BLaER1 (cell line): ENCODE results near the gene PWWP2B.

Experiments
- H3K27ac ChIP-seq: shearing (Covaris generic); formaldehyde crosslinking; 2 replicates; pipeline ENCODE4 v1.8.1; 2022
- H3K27me3 ChIP-seq: shearing (Covaris generic); formaldehyde crosslinking; 2 replicates; pipeline ENCODE4 v1.8.1; 2022
- H3K36me3 ChIP-seq: shearing (Covaris generic); formaldehyde crosslinking; 2 replicates; pipeline ENCODE4 v1.8.1; 2022
- H3K4me1 ChIP-seq: shearing (Covaris generic); formaldehyde crosslinking; 2 replicates; pipeline ENCODE4 v1.8.1; 2022
- H3K4me2 ChIP-seq: shearing (Covaris generic); formaldehyde crosslinking; 2 replicates; pipeline ENCODE4 v1.8.1; 2022
- H3K4me3 ChIP-seq: shearing (Covaris generic); formaldehyde crosslinking; 2 replicates; pipeline ENCODE4 v1.8.1; 2022
- H3K9ac ChIP-seq: shearing (Covaris generic); formaldehyde crosslinking; 2 replicates; pipeline ENCODE4 v1.8.1; 2022
- H3K9me3 ChIP-seq: shearing (Covaris generic); formaldehyde crosslinking; 2 replicates; pipeline ENCODE4 v1.8.1; 2022
- H4K20me1 ChIP-seq: shearing (Covaris generic); formaldehyde crosslinking; 2 replicates; pipeline ENCODE4 v1.8.1; 2022
- Cebpa-rat ChIP-seq: shearing (Covaris generic); IDR thresholded peaks from 2 replicates; pipeline ENCODE4 v1.8.1; 2022

The PWWP2B gene

DNA sequence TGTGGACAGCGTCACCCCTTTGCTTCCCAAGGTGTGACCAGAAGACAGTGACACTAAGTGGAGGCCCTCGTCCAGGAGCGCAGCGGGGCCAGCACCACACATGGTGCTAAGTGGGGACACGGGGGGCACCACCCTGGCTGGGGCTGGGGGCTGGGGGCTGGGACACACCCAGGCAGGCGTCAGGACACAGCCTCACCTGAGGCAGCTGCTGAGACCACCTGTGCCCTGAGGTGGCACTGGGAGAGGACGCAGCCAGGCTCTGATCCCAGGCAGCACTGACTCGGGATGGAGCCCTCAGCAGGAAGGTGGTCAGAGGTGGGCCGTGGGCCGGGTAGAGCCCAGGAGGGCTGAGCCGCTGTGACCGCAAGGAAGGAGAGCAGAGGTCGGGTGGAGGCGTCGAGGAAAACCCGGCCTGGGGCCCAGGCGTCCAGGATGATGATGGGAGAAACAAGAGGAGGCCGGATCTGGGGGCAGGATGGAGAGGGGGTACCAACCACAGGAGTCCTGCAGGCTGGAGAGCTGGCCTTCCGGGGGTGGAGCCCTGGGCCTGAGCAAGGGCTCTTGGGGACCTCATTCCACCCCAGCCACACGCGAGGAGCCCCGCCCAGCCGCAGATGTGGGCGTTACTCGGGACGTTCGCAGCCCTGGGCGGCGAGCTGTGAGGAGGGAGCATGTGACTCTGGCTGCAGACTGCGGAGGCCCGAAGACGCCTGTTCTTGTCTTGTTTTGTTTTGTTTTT lies 42.5 kb upstream of the PWWP2B start:
- Histone ChIP-seq H3K4me2 (peak overlapping the region; percentile 22; the same call in 1 of the 2 replicates), H3K27me3 (no peaks in the 10 kb centered on the region), H3K9me3 (no peaks in the 10 kb centered on the region), H4K20me1 (no peaks in the 10 kb centered on the region), H3K4me1 (peaks cover 32% of the 10 kb centered on the region; the same call in 1 of the 2 replicates), H3K36me3 (no peaks in the 10 kb centered on the region), H3K4me3 (no peak overlapping the region), H3K9ac (no peak overlapping the region), H3K27ac (no peak overlapping the region)
- TF ChIP-seq Cebpa-rat, result no peak

DNA sequence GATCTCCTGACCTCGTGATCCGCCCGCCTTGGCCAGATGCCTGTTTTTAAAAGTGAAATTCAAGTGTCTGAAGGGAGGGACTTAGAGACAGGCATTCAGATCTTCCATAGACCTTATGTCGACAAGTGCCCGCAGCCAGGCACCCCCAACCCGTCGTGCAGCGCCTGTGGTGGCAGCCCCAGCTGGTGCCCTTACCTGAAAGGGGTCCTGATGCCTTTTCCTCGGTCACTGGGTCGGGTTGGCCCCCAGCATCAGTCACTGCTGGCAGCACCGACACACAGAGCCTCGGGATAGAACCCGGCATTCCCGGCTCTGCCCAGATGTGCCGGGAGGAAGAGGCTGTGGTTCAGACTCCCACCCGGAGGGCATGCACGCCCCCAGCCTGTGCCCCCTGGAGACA lies 41.7 kb upstream of the PWWP2B start:
- no peaks in the 10 kb centered on the region for H3K9me3 ChIP-seq
- no peak overlapping the region for H3K9ac ChIP-seq
- no peak overlapping the region for H3K4me2 ChIP-seq
- no peaks in the 10 kb centered on the region for H3K36me3 ChIP-seq
- peaks cover 32% of the 10 kb centered on the region; the same call in 1 of the 2 replicates for H3K4me1 ChIP-seq
- no peak for TF ChIP-seq Cebpa-rat
- H3K27me3 ChIP-seq, result no peaks in the 10 kb centered on the region
- no peak overlapping the region for H3K27ac ChIP-seq
- H4K20me1 ChIP-seq, result no peaks in the 10 kb centered on the region
- H3K4me3 ChIP-seq, result no peak overlapping the region

DNA sequence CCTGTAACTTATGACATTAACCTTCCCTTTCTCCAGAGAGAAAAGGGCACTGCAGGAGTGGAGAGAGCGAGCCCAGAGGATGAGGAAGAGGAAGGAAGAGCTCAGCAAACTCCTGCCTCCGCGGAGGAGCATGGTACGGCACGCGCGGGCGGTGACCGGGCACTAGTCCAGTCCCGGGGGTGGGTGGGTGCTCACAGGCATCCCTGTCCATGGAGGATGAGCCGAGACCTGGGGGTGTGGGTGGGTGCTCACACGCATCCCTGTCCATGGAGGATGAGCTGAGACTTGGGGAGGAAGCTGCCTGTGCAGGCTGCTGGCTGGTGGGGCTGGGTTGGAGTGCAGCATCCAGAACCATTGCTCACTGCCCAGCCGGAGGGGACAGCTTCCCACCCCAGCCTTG lies 41.2 kb upstream of the PWWP2B start:
- Histone ChIP-seq H3K4me1 (peaks cover 32% of the 10 kb centered on the region; the same call in 1 of the 2 replicates), H4K20me1 (no peaks in the 10 kb centered on the region), H3K4me3 (no peak overlapping the region), H3K27me3 (no peaks in the 10 kb centered on the region), H3K36me3 (no peaks in the 10 kb centered on the region), H3K9me3 (no peaks in the 10 kb centered on the region), H3K9ac (no peak overlapping the region), H3K27ac (no peak overlapping the region), H3K4me2 (peak overlapping the region; percentile 5; the same call in 1 of the 2 replicates)
- no peak for TF ChIP-seq Cebpa-rat

DNA sequence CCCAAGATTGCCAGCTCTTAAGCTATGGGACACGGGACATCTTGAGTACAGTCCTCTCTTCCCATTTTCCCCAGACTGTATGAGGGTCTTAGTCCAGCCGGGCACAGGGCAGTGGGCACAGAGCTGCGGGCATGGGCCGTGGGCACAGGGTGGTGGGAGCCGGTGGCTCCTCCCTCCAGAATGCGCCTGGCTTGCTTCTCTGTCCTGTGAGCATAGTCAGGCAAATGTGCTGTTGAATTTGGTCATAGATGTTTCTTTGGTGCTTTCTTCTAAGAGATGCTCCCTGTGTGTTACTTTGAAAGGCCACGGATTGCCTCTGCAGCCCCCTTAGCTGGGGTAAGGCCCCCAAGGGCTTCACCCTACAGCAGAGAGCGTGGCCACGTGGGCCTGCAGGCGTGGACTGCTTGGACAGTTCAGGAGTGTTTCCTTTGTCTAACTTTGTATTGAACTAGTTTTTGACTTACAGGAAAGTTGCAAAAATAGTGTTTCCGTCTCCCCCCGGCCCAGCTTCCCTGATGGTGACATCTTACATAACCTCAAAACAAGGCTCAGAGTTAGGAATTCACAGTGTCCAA lies 40.3 kb upstream of the PWWP2B start:
- no peak overlapping the region for H3K27ac ChIP-seq
- H3K4me3 ChIP-seq, result no peak overlapping the region
- H3K36me3 ChIP-seq, result no peaks in the 10 kb centered on the region
- TF ChIP-seq Cebpa-rat, result no peak
- no peak overlapping the region for H3K4me2 ChIP-seq
- H3K4me1 ChIP-seq, result peaks cover 32% of the 10 kb centered on the region; the same call in 1 of the 2 replicates
- no peaks in the 10 kb centered on the region for H3K9me3 ChIP-seq
- H4K20me1 ChIP-seq, result no peaks in the 10 kb centered on the region
- no peak overlapping the region for H3K9ac ChIP-seq
- H3K27me3 ChIP-seq, result no peaks in the 10 kb centered on the region

DNA sequence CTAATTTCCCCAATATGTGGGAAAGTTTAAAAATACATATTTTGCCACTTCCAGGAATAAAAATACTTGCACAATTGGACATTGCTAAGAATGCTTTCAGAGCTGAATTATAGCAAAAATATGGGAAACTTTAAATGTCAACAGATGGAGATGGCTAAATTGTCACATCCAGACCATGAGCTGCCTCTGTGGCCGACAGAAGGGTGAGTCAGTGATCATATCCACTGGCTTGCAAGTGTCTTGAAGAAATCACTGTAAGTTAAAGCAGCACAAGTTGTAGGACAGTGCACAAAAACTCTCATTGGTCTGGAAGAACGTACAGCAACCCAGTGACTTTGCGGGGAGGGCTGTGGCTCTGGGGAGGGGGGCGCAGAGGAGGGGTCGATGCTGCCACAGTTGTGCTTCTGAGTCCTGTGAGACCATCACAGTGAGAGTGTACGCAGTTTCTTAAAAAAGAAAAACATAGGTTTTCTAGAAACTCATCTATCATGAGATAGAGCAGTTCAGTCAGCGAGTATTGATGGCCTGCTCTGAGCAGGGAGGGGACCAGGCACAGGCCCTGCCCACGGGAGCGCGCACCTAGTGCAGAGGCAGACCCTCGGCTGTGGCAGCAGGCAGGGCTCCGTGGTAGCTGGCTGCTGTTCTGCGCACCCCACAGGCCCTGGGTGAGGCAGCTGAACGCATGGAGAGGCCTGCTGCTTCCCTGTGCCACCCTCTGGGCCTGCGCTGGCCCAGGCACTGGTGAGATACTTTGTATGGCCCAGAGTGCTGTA lies 39.5 kb upstream of the PWWP2B start:
- Histone ChIP-seq H3K27me3 (no peaks in the 10 kb centered on the region), H3K4me1 (peaks cover 32% of the 10 kb centered on the region; the same call in 1 of the 2 replicates), H3K9ac (no peak overlapping the region), H3K4me3 (no peak overlapping the region), H3K27ac (no peak overlapping the region), H3K9me3 (no peaks in the 10 kb centered on the region), H4K20me1 (no peaks in the 10 kb centered on the region), H3K36me3 (no peaks in the 10 kb centered on the region), H3K4me2 (no peak overlapping the region)
- TF ChIP-seq Cebpa-rat, result no peak

DNA sequence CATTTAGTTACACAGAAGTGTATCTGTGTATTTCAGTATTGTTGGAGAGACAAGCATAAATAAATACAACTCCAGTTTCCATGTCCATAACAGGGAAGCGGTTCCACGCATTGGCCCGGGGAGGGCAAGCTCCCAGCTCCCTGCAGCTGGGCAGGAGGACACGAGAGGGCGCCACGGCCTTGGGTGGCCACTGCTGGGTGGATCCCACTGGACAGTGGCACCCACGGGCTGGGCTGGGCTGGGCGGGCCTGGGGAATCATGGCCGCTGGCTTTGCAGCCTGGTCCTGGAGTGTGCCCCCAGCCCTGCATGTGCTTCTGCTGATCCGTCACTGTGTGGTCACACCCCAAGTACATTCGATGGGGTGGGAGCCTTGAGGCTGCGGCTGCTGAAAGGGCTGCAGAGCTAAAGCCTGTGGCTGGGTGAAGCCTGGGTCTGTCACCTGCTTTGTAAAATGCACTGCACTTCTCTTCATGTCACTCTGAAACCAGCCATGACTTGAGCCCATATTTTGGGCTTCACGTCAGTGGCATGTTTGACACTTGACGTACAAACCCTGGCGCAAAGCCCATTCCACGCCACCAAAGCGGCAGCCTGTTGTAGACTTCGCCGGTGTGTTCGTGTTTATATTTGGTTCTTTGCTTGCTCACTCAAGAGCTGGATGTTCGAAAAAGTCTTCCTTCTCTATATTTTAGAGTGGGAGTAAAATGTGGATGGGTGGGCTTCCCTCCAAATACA lies 37.5 kb upstream of the PWWP2B start:
- no peak for TF ChIP-seq Cebpa-rat
- Histone ChIP-seq H4K20me1 (no peaks in the 10 kb centered on the region), H3K27ac (no peak overlapping the region), H3K4me2 (no peak overlapping the region), H3K4me1 (peaks cover 17% of the 10 kb centered on the region; the same call in 1 of the 2 replicates), H3K36me3 (0 out of 2 replicates have a peak, but pooled peaks cover 4% of the 10 kb centered on the region), H3K9ac (no peak overlapping the region), H3K4me3 (no peak overlapping the region), H3K27me3 (no peaks in the 10 kb centered on the region), H3K9me3 (peaks cover 4% of the 10 kb centered on the region)

DNA sequence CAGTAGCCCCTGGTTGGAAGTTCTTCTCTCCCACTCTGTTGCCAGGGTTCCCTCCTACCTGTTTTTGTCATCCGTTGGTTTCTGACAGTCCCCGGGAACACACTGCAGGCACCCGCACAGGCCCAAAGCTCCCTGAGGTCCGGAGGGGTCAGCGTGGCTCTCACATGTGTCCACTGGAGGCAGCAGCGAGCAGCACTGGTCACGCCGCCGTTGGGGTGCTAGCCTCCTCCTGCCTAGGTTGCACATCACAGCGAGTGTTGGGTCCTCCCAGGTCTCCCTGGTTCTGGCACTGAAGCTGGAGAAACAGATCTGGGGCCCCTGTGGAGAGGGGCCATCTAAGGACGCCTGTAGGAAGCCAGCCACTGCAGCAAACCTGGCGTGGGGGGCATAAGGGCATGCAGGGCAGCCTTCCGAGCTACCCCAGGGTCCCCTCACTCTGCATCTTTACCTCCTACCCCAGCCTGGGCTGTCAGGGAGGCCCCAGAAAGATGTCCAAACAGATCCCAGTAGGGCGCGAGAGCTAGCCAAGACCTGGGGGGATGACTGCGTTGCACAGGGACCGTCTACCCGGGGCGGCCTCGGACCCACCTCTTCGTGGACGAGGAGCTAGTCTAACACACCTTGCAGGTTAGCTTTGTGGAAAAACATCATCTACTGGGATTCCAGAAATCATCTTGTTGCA lies 36.1 kb upstream of the PWWP2B start:
- H4K20me1 ChIP-seq, result no peaks in the 10 kb centered on the region
- no peak overlapping the region for H3K27ac ChIP-seq
- no peak overlapping the region for H3K4me2 ChIP-seq
- H3K4me1 ChIP-seq, result 0 out of 2 replicates have a peak, but pooled peaks cover 3% of the 10 kb centered on the region
- H3K27me3 ChIP-seq, result no peaks in the 10 kb centered on the region
- H3K9ac ChIP-seq, result no peak overlapping the region
- no peak overlapping the region for H3K4me3 ChIP-seq
- no peak for TF ChIP-seq Cebpa-rat
- peaks cover 8% of the 10 kb centered on the region for H3K9me3 ChIP-seq
- H3K36me3 ChIP-seq, result peaks cover 6% of the 10 kb centered on the region; the same call in 1 of the 2 replicates

DNA sequence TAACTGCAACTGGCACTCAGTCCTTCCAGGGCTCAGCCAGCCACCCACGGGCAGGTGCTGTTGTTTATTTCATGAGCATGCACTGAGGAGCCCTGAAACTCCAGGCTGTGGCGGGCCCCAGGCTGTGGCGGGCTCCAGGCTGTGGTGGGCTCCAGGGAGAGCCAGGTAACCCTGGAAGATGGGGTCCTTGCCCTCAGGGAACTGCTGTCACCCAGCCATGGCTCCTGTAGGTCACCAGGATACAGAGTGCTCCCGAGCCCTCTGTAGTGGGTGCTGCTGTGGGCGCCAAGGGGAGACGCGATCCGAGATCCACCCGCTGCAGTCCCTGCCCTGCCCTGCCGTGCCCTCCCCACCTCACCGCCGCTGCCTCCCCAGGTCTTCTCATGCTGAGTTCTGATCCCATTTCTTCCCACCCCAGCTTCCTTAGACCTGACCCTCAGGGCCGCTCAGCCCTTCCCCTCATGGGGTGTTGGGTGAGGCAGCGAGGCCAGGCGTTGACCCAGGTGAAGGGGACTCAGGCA lies 35.4 kb upstream of the PWWP2B start:
- Histone ChIP-seq H3K4me1 (no peaks in the 10 kb centered on the region), H3K27ac (no peak overlapping the region), H3K36me3 (peaks cover 13% of the 10 kb centered on the region; the same call in 1 of the 2 replicates), H4K20me1 (no peaks in the 10 kb centered on the region), H3K27me3 (no peaks in the 10 kb centered on the region), H3K4me3 (no peak overlapping the region), H3K9me3 (peaks cover 8% of the 10 kb centered on the region), H3K9ac (no peak overlapping the region), H3K4me2 (no peak overlapping the region)
- TF ChIP-seq Cebpa-rat, result no peak
